ENCODE measurements around the gene ST6GAL1.
"Not testable (repeated sequence)": the region's sequence is repeated elsewhere in the genome, so short reads cannot be mapped to it uniquely, and the experiment has no call there.

ST6GAL1 gene

GRCh38 chr3:187016639-187017345 is 86.5 kb downstream of the ST6GAL1 start:
- no peak overlapping the region for H3K27ac ChIP-seq (ENCODE audit: low read length)
- H3K9me3 ChIP-seq (ENCODE audit: control insufficient read depth in 1 of 2, low read length in 2 of 2) = no peaks in the 10 kb centered on the region
- no peaks in the 10 kb centered on the region for H3K36me3 ChIP-seq (ENCODE audit: control insufficient read depth in 1 of 2, insufficient read depth in 2 of 2, low read length in 2 of 2)
- H3K27me3 ChIP-seq (ENCODE audit: low read depth, low read length) = no peaks in the 10 kb centered on the region
- H3K4me3 ChIP-seq (ENCODE audit: low read depth in 1 of 2, low read length in 2 of 2) = no peak overlapping the region
- H3K4me1 ChIP-seq (ENCODE audit: control insufficient read depth in 1 of 2, insufficient read depth in 2 of 2, low read length in 2 of 2) = no peaks in the 10 kb centered on the region

GRCh38 chr3:187017511-187018230 is 87.3 kb downstream of the ST6GAL1 start:
- Histone ChIP-seq H3K4me1 (ENCODE audit: control insufficient read depth in 1 of 2, insufficient read depth in 2 of 2, low read length in 2 of 2) (no peaks in the 10 kb centered on the region), H3K27me3 (ENCODE audit: low read depth, low read length) (no peaks in the 10 kb centered on the region), H3K27ac (ENCODE audit: low read length) (no peak overlapping the region), H3K36me3 (ENCODE audit: control insufficient read depth in 1 of 2, insufficient read depth in 2 of 2, low read length in 2 of 2) (no peaks in the 10 kb centered on the region), H3K4me3 (ENCODE audit: low read depth in 1 of 2, low read length in 2 of 2) (no peak overlapping the region), H3K9me3 (ENCODE audit: control insufficient read depth in 1 of 2, low read length in 2 of 2) (no peaks in the 10 kb centered on the region)

- H3K27ac ChIP-seq (ENCODE audit: low read length) = no peak overlapping the region
- H3K4me3 ChIP-seq (ENCODE audit: low read depth in 1 of 2, low read length in 2 of 2) = no peak overlapping the region
- no peaks in the 10 kb centered on the region for H3K36me3 ChIP-seq (ENCODE audit: control insufficient read depth in 1 of 2, insufficient read depth in 2 of 2, low read length in 2 of 2)
- H3K27me3 ChIP-seq (ENCODE audit: low read depth, low read length) = no peaks in the 10 kb centered on the region
- peaks cover 0 to 2% of the 10 kb centered on the region in 2 donors for H3K9me3 ChIP-seq (ENCODE audit: control insufficient read depth in 1 of 2, low read length in 2 of 2)
- no peaks in the 10 kb centered on the region for H3K4me1 ChIP-seq (ENCODE audit: control insufficient read depth in 1 of 2, insufficient read depth in 2 of 2, low read length in 2 of 2)
Observed at GRCh38 chr3:187019542-187020072, 89.3 kb downstream of the ST6GAL1 start.

GRCh38 chr3:187020376-187020775 is 90.0 kb downstream of the ST6GAL1 start:
- no peaks in the 10 kb centered on the region for H3K36me3 ChIP-seq (ENCODE audit: control insufficient read depth in 1 of 2, insufficient read depth in 2 of 2, low read length in 2 of 2)
- H3K27ac ChIP-seq (ENCODE audit: low read length) = no peak overlapping the region
- H3K4me3 ChIP-seq (ENCODE audit: low read depth in 1 of 2, low read length in 2 of 2) = no peak overlapping the region
- no peaks in the 10 kb centered on the region for H3K27me3 ChIP-seq (ENCODE audit: low read depth, low read length)
- H3K4me1 ChIP-seq (ENCODE audit: control insufficient read depth in 1 of 2, insufficient read depth in 2 of 2, low read length in 2 of 2) = no peaks in the 10 kb centered on the region
- H3K9me3 ChIP-seq (ENCODE audit: control insufficient read depth in 1 of 2, low read length in 2 of 2) = peaks cover 0 to 2% of the 10 kb centered on the region in 2 donors

GRCh38 chr3:187021748-187022402 is 91.5 kb downstream of the ST6GAL1 start:
- Histone ChIP-seq H3K9me3 (ENCODE audit: control insufficient read depth in 1 of 2, low read length in 2 of 2) (peaks cover 0 to 2% of the 10 kb centered on the region in 2 donors), H3K4me1 (ENCODE audit: control insufficient read depth in 1 of 2, insufficient read depth in 2 of 2, low read length in 2 of 2) (no peaks in the 10 kb centered on the region), H3K4me3 (ENCODE audit: low read depth in 1 of 2, low read length in 2 of 2) (no peak overlapping the region), H3K27ac (ENCODE audit: low read length) (no peak overlapping the region), H3K36me3 (ENCODE audit: control insufficient read depth in 1 of 2, insufficient read depth in 2 of 2, low read length in 2 of 2) (no peaks in the 10 kb centered on the region), H3K27me3 (ENCODE audit: low read depth, low read length) (no peaks in the 10 kb centered on the region)

- no peak overlapping the region for H3K4me3 ChIP-seq (ENCODE audit: low read depth in 1 of 2, low read length in 2 of 2)
- peaks cover 0 to 2% of the 10 kb centered on the region in 2 donors for H3K9me3 ChIP-seq (ENCODE audit: control insufficient read depth in 1 of 2, low read length in 2 of 2)
- no peaks in the 10 kb centered on the region for H3K4me1 ChIP-seq (ENCODE audit: control insufficient read depth in 1 of 2, insufficient read depth in 2 of 2, low read length in 2 of 2)
- H3K27ac ChIP-seq (ENCODE audit: low read length) = no peak overlapping the region
- H3K36me3 ChIP-seq (ENCODE audit: control insufficient read depth in 1 of 2, insufficient read depth in 2 of 2, low read length in 2 of 2) = no peaks in the 10 kb centered on the region
- H3K27me3 ChIP-seq (ENCODE audit: low read depth, low read length) = no peaks in the 10 kb centered on the region
Observed at GRCh38 chr3:187022403-187023029, 92.2 kb downstream of the ST6GAL1 start.

- H3K27me3 ChIP-seq (ENCODE audit: low read depth, low read length); H3K27ac ChIP-seq (ENCODE audit: low read length); H3K4me3 ChIP-seq (ENCODE audit: low read depth in 1 of 2, low read length in 2 of 2): not testable (repeated sequence)
Observed at GRCh38 chr3:187023340-187023739, 93.0 kb downstream of the ST6GAL1 start.

GRCh38 chr3:187024536-187025226 is 94.4 kb downstream of the ST6GAL1 start:
- Histone ChIP-seq H3K9me3 (ENCODE audit: control insufficient read depth in 1 of 2, low read length in 2 of 2) (peaks cover 0 to 2% of the 10 kb centered on the region in 2 donors), H3K4me1 (ENCODE audit: control insufficient read depth in 1 of 2, insufficient read depth in 2 of 2, low read length in 2 of 2) (no peaks in the 10 kb centered on the region), H3K4me3 (ENCODE audit: low read depth in 1 of 2, low read length in 2 of 2) (no peak overlapping the region), H3K36me3 (ENCODE audit: control insufficient read depth in 1 of 2, insufficient read depth in 2 of 2, low read length in 2 of 2) (no peaks in the 10 kb centered on the region), H3K27me3 (ENCODE audit: low read depth, low read length) (no peaks in the 10 kb centered on the region), H3K27ac (ENCODE audit: low read length) (no peak overlapping the region)

More at GRCh38 chr3:187023340-187023739, 93.0 kb downstream of the ST6GAL1 start:
- not testable (repeated sequence) for H3K36me3 ChIP-seq (ENCODE audit: control insufficient read depth in 1 of 2, insufficient read depth in 2 of 2, low read length in 2 of 2); H3K4me1 ChIP-seq (ENCODE audit: control insufficient read depth in 1 of 2, insufficient read depth in 2 of 2, low read length in 2 of 2); H3K9me3 ChIP-seq (ENCODE audit: control insufficient read depth in 1 of 2, low read length in 2 of 2)

- Histone ChIP-seq H3K4me1 (ENCODE audit: control insufficient read depth in 1 of 2, insufficient read depth in 2 of 2, low read length in 2 of 2) (no peaks in the 10 kb centered on the region), H3K27ac (ENCODE audit: low read length) (no peak overlapping the region), H3K36me3 (ENCODE audit: control insufficient read depth in 1 of 2, insufficient read depth in 2 of 2, low read length in 2 of 2) (no peaks in the 10 kb centered on the region), H3K27me3 (ENCODE audit: low read depth, low read length) (no peaks in the 10 kb centered on the region), H3K9me3 (ENCODE audit: control insufficient read depth in 1 of 2, low read length in 2 of 2) (peaks cover 0 to 2% of the 10 kb centered on the region in 2 donors), H3K4me3 (ENCODE audit: low read depth in 1 of 2, low read length in 2 of 2) (no peak overlapping the region)
Observed at GRCh38 chr3:187025254-187025655, 94.9 kb downstream of the ST6GAL1 start.

GRCh38 chr3:187025656-187026316 is 95.5 kb downstream of the ST6GAL1 start:
- Histone ChIP-seq H3K27me3 (ENCODE audit: low read depth, low read length) (no peaks in the 10 kb centered on the region), H3K9me3 (ENCODE audit: control insufficient read depth in 1 of 2, low read length in 2 of 2) (peaks cover 0 to 2% of the 10 kb centered on the region in 2 donors), H3K27ac (ENCODE audit: low read length) (no peak overlapping the region), H3K4me1 (ENCODE audit: control insufficient read depth in 1 of 2, insufficient read depth in 2 of 2, low read length in 2 of 2) (no peaks in the 10 kb centered on the region), H3K36me3 (ENCODE audit: control insufficient read depth in 1 of 2, insufficient read depth in 2 of 2, low read length in 2 of 2) (no peaks in the 10 kb centered on the region), H3K4me3 (ENCODE audit: low read depth in 1 of 2, low read length in 2 of 2) (no peak overlapping the region)

Measured in muscle layer of duodenum (tissue), 2 donors.